Fibroblast of pulmonary artery (primary cell): Measurements from ENCODE around the gene SIK1.

Source experiments
- DNase-seq: peaks from one replicate; pipeline ENCODE4 v3.0.0-alpha.2; 2010; ENCODE audit warnings: low read depth
- H3K4me3 ChIP-seq: replicated peaks from 2 replicates; pipeline ENCODE4 v1.5.1; 2011; ENCODE audit warnings: low read depth, mild to moderate bottlenecking, control low read depth, low read length, moderate library complexity
- TF ChIP-seq, protein P1 (sequence below): IDR thresholded peaks from 2 replicates; pipeline ENCODE4 v1.5.1; 2011; ENCODE audit warnings: mild to moderate bottlenecking, control low read depth, low read length, inconsistent platforms; ENCODE audit errors: missing control alignments

SIK1 gene

DNA sequence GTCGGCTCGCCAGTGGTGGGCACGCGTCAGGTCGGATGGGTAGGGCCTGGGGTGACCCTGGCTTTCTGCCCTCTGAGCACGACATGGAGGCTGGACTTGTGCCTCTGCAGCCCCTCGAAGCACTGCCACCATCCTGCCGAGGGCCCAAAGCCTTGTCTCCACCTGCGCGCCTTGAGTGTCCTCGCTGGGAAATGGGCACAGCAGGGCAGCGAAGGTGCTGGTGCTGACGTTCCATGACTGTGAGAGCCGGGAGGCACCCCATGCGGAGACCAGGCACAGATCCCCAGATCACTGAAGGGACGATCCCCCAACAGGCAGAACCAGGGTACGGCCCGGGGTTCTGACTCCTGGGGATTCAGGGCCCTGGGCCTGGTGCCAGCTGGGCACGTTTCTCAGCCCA lies 60.3 kb downstream of the SIK1 start:
- no peak overlapping the region for H3K4me3 ChIP-seq
- no peak for DNase-seq
- TF ChIP-seq, protein P1, sequence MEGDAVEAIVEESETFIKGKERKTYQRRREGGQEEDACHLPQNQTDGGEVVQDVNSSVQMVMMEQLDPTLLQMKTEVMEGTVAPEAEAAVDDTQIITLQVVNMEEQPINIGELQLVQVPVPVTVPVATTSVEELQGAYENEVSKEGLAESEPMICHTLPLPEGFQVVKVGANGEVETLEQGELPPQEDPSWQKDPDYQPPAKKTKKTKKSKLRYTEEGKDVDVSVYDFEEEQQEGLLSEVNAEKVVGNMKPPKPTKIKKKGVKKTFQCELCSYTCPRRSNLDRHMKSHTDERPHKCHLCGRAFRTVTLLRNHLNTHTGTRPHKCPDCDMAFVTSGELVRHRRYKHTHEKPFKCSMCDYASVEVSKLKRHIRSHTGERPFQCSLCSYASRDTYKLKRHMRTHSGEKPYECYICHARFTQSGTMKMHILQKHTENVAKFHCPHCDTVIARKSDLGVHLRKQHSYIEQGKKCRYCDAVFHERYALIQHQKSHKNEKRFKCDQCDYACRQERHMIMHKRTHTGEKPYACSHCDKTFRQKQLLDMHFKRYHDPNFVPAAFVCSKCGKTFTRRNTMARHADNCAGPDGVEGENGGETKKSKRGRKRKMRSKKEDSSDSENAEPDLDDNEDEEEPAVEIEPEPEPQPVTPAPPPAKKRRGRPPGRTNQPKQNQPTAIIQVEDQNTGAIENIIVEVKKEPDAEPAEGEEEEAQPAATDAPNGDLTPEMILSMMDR = no peak

DNA sequence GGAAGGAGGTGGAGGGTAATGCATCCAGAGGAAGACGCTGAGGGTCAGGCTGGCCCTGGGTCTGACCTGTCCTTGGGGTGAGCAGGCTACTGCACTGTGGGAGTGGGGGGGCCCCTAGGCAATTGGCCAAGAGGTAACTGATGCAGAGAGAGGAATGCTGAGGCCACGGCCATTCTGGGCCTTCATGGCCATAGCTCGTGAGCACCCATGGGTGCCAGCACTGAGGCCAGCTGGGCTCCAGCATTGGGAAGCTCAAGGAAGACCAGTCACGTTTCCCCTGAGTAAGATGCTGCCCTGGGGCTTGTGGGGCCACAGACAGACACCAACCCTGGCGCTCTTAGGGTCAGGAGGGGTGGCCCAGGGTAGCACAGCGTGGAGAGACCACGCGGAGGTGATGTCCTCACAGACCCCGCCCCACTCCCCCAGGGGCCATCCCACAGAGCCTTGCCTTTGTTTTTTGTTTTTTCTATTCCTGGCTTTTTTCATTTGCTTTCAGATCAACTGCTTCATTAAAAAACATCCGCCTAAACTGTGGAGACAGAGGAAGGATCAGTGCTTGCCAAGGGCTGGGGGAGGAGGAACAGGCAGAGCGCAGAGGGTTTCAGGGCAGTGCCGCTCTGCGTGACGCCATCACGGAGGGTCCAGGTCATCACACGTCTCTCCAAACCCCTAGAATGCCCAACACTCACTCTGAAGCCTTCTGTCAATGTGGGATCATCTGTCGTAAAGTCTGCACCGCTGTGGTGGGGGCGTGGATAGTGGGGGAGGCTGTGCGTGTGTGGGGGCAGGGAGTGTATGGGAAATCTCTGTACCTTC lies 61.1 kb downstream of the SIK1 start:
- no peak overlapping the region for H3K4me3 ChIP-seq
- TF ChIP-seq, protein P1 = no peak
- DNase-seq = peak; percentile 24

DNA sequence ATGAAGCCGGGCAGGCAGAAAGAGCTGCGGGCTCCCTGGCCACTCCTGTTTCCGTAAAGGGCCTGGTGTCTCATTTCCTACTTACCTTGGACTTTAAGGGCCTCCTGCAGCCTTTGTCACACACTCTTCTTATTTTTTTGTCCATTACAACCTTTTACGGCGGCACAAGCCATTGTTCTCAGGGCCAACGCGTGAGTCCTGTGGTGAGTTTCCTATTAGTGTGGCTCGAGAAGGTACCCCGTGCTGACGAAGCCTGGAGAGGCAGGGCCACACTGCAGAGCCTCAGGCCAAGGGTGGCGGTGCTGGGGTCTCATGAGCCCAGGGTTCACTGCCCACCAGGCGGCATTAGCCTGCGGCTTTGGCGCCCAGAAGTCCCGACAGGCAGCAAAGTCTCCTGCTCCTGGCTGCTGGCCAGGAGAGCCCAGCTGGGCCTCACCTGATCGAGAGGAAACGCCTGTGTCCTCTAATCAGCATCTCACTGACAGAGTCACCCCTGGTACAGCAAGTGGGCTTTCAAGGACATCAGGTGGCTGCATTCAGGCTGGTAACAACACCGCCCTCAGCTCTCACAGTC lies 62.0 kb downstream of the SIK1 start:
- TF ChIP-seq, protein P1 = no peak
- H3K4me3 ChIP-seq = no peak overlapping the region
- DNase-seq = no peak
